ENCODE data around the gene TBC1D24.

- TF ChIP-seq CTCF (IDR thresholded peaks at IDR 0.05): no peak
- no peak for TF ChIP-seq EP300 (IDR thresholded peaks at IDR 0.05)
- no peak for TF ChIP-seq POLR2A (IDR thresholded peaks at IDR 0.05)
These were observed 11.0 kb downstream of the TBC1D24 start for GRCh38 chr16:2485811-2486507.

Data from sigmoid colon (tissue), 4 donors.